CD8-positive, alpha-beta memory T cell (primary cell): Measurements from ENCODE around the gene ME1. TPM values are rescaled to one million over a fixed set of nuclear protein-coding genes. Genes with fewer than 3 reads are reported as not detected.
"Not testable (repeated sequence)": the region's sequence is repeated elsewhere in the genome, so short reads cannot be mapped to it uniquely, and the experiment has no call there.

ENCODE experiments used
- CTCF ChIA-PET: fragments of 350-600 bp; sonication (Branson Sonifier 250); formaldehyde crosslinking; loops from one replicate; lab custom pipeline; 2021; ENCODE audit warnings: antibody characterized with exemption; lab: Charles Lee
- POLR2A ChIA-PET: fragments of 350-600 bp; sonication (Branson Sonifier 250); formaldehyde crosslinking; loops from one replicate; lab custom pipeline; 2021; ENCODE audit warnings: antibody characterized with exemption; lab: Charles Lee
- DNase-seq, 5 donors: peaks; one replicate each; pipeline versions ENCODE4 v3.0.0 to v3.0.0-alpha.2; 2020 to 2022; ENCODE audit warnings: mixed read lengths in 1 of 5
- H3K27ac ChIP-seq: one replicate; pipeline ENCODE4 v1.7.0; 2013; ENCODE audit warnings: low read depth, mild to moderate bottlenecking, low read length, moderate library complexity
- H3K27me3 ChIP-seq: 2 replicates; pipeline ENCODE4 v1.7.0; 2013; ENCODE audit warnings: low read length, mild to moderate bottlenecking; ENCODE audit not compliant: insufficient read depth, poor library complexity, severe bottlenecking
- H3K36me3 ChIP-seq: 2 replicates; pipeline ENCODE4 v1.7.0; 2013; ENCODE audit warnings: mild to moderate bottlenecking, low read length, moderate library complexity; ENCODE audit not compliant: insufficient read depth
- H3K4me1 ChIP-seq: 2 replicates; pipeline ENCODE4 v1.7.0; 2013; ENCODE audit warnings: mild to moderate bottlenecking, low read length, moderate library complexity; ENCODE audit not compliant: insufficient read depth
- H3K4me3 ChIP-seq: 2 replicates; pipeline ENCODE4 v1.7.0; 2013; ENCODE audit warnings: mild to moderate bottlenecking, low read length
- H3K9me3 ChIP-seq: 2 replicates; pipeline ENCODE4 v1.7.0; 2013; ENCODE audit warnings: mild to moderate bottlenecking, low read length
- H3K27ac Mint-ChIP-seq, 8 donors: one replicate each; pipeline ENCODE4 v1.8.0; 2020 to 2021; ENCODE audit warnings: mixed read lengths in 8 of 8, mild to moderate bottlenecking in 6 of 8, inconsistent platforms in 3 of 8, moderate library complexity in 3 of 8
- H3K27me3 Mint-ChIP-seq, 2 donors: one replicate each; pipeline ENCODE4 v1.8.0; 2020 to 2021; ENCODE audit warnings: mixed read lengths in 2 of 2, mild to moderate bottlenecking in 1 of 2, moderate library complexity in 1 of 2
- H3K36me3 Mint-ChIP-seq, 3 donors: one replicate each; pipeline ENCODE4 v1.8.0; 2020 to 2021; ENCODE audit warnings: mixed read lengths in 3 of 3, inconsistent platforms in 1 of 3, mild to moderate bottlenecking in 1 of 3
- H3K4me1 Mint-ChIP-seq, 3 donors: one replicate each; pipeline ENCODE4 v1.8.0; 2020 to 2021; ENCODE audit warnings: mixed read lengths in 3 of 3, inconsistent platforms in 1 of 3, mild to moderate bottlenecking in 1 of 3
- H3K4me3 Mint-ChIP-seq, 7 donors: one replicate each; pipeline ENCODE4 v1.8.0; 2020 to 2021; ENCODE audit warnings: mixed read lengths in 7 of 7, mild to moderate bottlenecking in 6 of 7, moderate library complexity in 4 of 7, inconsistent platforms in 2 of 7
- H3K9me3 Mint-ChIP-seq, 5 donors: one replicate each; pipeline ENCODE4 v1.8.0; 2020 to 2022; ENCODE audit warnings: mixed read lengths in 5 of 5, mild to moderate bottlenecking in 3 of 5, moderate library complexity in 2 of 5, inconsistent platforms in 1 of 5
- polyA plus RNA-seq: library from polyadenylated mRNA; unstranded; fragments of 300-500 nt; fragmentation: Illumina TruSeq; gene quantifications from one replicate; pipeline ENCODE4 v1.2.3, GENCODE V29; 2021
- total RNA-seq, 2 experiments: library from RNA; stranded (reverse); gene quantifications; one replicate each; pipeline ENCODE4 v1.2.3, GENCODE V29; 2021

The ME1 gene
- total and polyA plus RNA-seq, 3 experiments from 2014 or later: 0.42 to 4.9 (median 0.50) TPM

- Histone ChIP-seq H3K27me3 (no peaks in the 10 kb centered on the region), H3K9me3 (no peaks in the 10 kb centered on the region), H3K4me3 (no peak overlapping the region), H3K27ac (no peak overlapping the region), H3K4me1 (no peaks in the 10 kb centered on the region), H3K36me3 (no peaks in the 10 kb centered on the region)
- ChIA-PET CTCF (no interaction called here), POLR2A (no interaction called here)
- Mint-ChIP-seq H3K36me3 (no peaks in the 10 kb centered on the region), H3K4me3 (no peak overlapping the region), H3K27me3 (peaks cover 0 to 2% of the 10 kb centered on the region in 2 donors), H3K27ac (no peak overlapping the region), H3K4me1 (no peaks in the 10 kb centered on the region), H3K9me3 (no peaks in the 10 kb centered on the region)
- DNase-seq: no peak
Measured at GRCh38 chr6:83368577-83368976, 62.3 kb downstream of the ME1 start.

- H3K4me1 ChIP-seq: no peaks in the 10 kb centered on the region
- no peak overlapping the region for H3K4me3 ChIP-seq
- no peak overlapping the region for H3K27ac ChIP-seq
- Mint-ChIP-seq H3K36me3 (no peaks in the 10 kb centered on the region), H3K27ac (no peak overlapping the region), H3K4me1 (no peaks in the 10 kb centered on the region), H3K4me3 (no peak overlapping the region), H3K27me3 (peaks cover 0 to 2% of the 10 kb centered on the region in 2 donors), H3K9me3 (no peaks in the 10 kb centered on the region)
- no peak for DNase-seq
- no peaks in the 10 kb centered on the region for H3K27me3 ChIP-seq
- no peaks in the 10 kb centered on the region for H3K36me3 ChIP-seq
- ChIA-PET POLR2A (no interaction called here), CTCF (no interaction called here)
- no peaks in the 10 kb centered on the region for H3K9me3 ChIP-seq
Measured at GRCh38 chr6:83367104-83367503, 63.7 kb downstream of the ME1 start.

- Mint-ChIP-seq H3K27ac (peak overlapping the region in 1 of 8 donors; percentile 0), H3K4me1 (no peaks in the 10 kb centered on the region), H3K9me3 (no peaks in the 10 kb centered on the region), H3K4me3 (no peak overlapping the region), H3K36me3 (peaks cover 0 to under 1% (median 0%) of the 10 kb centered on the region in 3 donors), H3K27me3 (peaks cover 0 to 2% of the 10 kb centered on the region in 2 donors)
- Histone ChIP-seq H3K9me3 (no peaks in the 10 kb centered on the region), H3K4me3 (no peak overlapping the region), H3K27ac (no peak overlapping the region), H3K4me1 (no peaks in the 10 kb centered on the region), H3K36me3 (no peaks in the 10 kb centered on the region), H3K27me3 (no peaks in the 10 kb centered on the region)
- POLR2A ChIA-PET: no interaction called here
- CTCF ChIA-PET: no interaction called here
- DNase-seq: no peak
Measured at GRCh38 chr6:83365931-83366330, 64.9 kb downstream of the ME1 start.

- H3K27me3 Mint-ChIP-seq, H3K9me3 Mint-ChIP-seq, H3K4me1 ChIP-seq, CTCF ChIA-PET, DNase-seq, H3K9me3 ChIP-seq, H3K36me3 ChIP-seq, H3K36me3 Mint-ChIP-seq, H3K27me3 ChIP-seq, H3K27ac Mint-ChIP-seq, H3K4me3 Mint-ChIP-seq, POLR2A ChIA-PET, H3K4me3 ChIP-seq, H3K27ac ChIP-seq, H3K4me1 Mint-ChIP-seq: not testable (repeated sequence)
Measured at GRCh38 chr6:83362349-83362748, 68.5 kb downstream of the ME1 start.

GRCh38 chr6:83359638-83360037 lies 71.2 kb downstream of the ME1 start:
- no peak for DNase-seq
- H3K9me3 ChIP-seq: no peaks in the 10 kb centered on the region
- H3K4me3 Mint-ChIP-seq: no peak overlapping the region
- no peaks in the 10 kb centered on the region for H3K27me3 ChIP-seq
- peaks cover 0 to 2% (median 0%) of the 10 kb centered on the region in 3 donors for H3K4me1 Mint-ChIP-seq
- H3K9me3 Mint-ChIP-seq: peaks cover 0 to 7% (median 5%) of the 10 kb centered on the region in 5 donors
- peaks cover 0 to 1% of the 10 kb centered on the region in 2 donors for H3K27me3 Mint-ChIP-seq
- ChIA-PET POLR2A (no interaction called here), CTCF (no interaction called here)
- no peak overlapping the region for H3K27ac ChIP-seq
- H3K27ac Mint-ChIP-seq: no peak overlapping the region
- no peaks in the 10 kb centered on the region for H3K36me3 ChIP-seq
- H3K4me3 ChIP-seq: no peak overlapping the region
- H3K36me3 Mint-ChIP-seq: peaks cover 0 to 9% (median 2%) of the 10 kb centered on the region in 3 donors
- H3K4me1 ChIP-seq: no peaks in the 10 kb centered on the region

GRCh38 chr6:83354747-83355146 lies 76.1 kb downstream of the ME1 start:
- POLR2A ChIA-PET: no interaction called here
- Histone ChIP-seq H3K36me3 (no peaks in the 10 kb centered on the region), H3K4me3 (no peak overlapping the region), H3K27ac (no peak overlapping the region), H3K4me1 (no peaks in the 10 kb centered on the region), H3K27me3 (no peaks in the 10 kb centered on the region), H3K9me3 (no peaks in the 10 kb centered on the region)
- no peak overlapping the region for H3K27ac Mint-ChIP-seq
- H3K9me3 Mint-ChIP-seq: peaks cover 0 to 7% (median 4%) of the 10 kb centered on the region in 5 donors
- peaks cover 0 to 11% (median 6%) of the 10 kb centered on the region in 3 donors for H3K4me1 Mint-ChIP-seq
- H3K27me3 Mint-ChIP-seq: no peaks in the 10 kb centered on the region
- no peak overlapping the region for H3K4me3 Mint-ChIP-seq
- CTCF ChIA-PET: no interaction called here
- peaks cover 0 to 8% (median 0%) of the 10 kb centered on the region in 3 donors for H3K36me3 Mint-ChIP-seq
- no peak for DNase-seq

- H3K4me3 Mint-ChIP-seq: no peak overlapping the region
- no peak for DNase-seq
- no peaks in the 10 kb centered on the region for H3K36me3 Mint-ChIP-seq
- H3K27me3 Mint-ChIP-seq: peaks cover 0 to 4% of the 10 kb centered on the region in 2 donors
- Histone ChIP-seq H3K9me3 (no peaks in the 10 kb centered on the region), H3K27ac (no peak overlapping the region), H3K4me1 (no peaks in the 10 kb centered on the region), H3K4me3 (no peak overlapping the region), H3K36me3 (no peaks in the 10 kb centered on the region), H3K27me3 (no peaks in the 10 kb centered on the region)
- no peaks in the 10 kb centered on the region for H3K9me3 Mint-ChIP-seq
- H3K27ac Mint-ChIP-seq: no peak overlapping the region
- peaks cover 0 to 11% (median 6%) of the 10 kb centered on the region in 3 donors for H3K4me1 Mint-ChIP-seq
- ChIA-PET POLR2A (no interaction called here), CTCF (no interaction called here)
Measured at GRCh38 chr6:83352424-83353061, 78.3 kb downstream of the ME1 start.

- H3K4me3 Mint-ChIP-seq: no peak overlapping the region
Measured at GRCh38 chr6:83343121-83343520, 87.7 kb downstream of the ME1 start.

More at GRCh38 chr6:83343121-83343520, 87.7 kb downstream of the ME1 start:
- peaks cover 0 to 3% (median 0%) of the 10 kb centered on the region in 3 donors for H3K4me1 Mint-ChIP-seq
- Histone ChIP-seq H3K27me3 (no peaks in the 10 kb centered on the region), H3K36me3 (no peaks in the 10 kb centered on the region), H3K4me3 (no peak overlapping the region), H3K4me1 (no peaks in the 10 kb centered on the region), H3K9me3 (no peaks in the 10 kb centered on the region), H3K27ac (no peak overlapping the region)
- ChIA-PET CTCF (no interaction called here), POLR2A (no interaction called here)
- peaks cover 0 to 4% (median 0%) of the 10 kb centered on the region in 3 donors for H3K36me3 Mint-ChIP-seq
- no peak for DNase-seq
- H3K27me3 Mint-ChIP-seq: no peaks in the 10 kb centered on the region
- no peaks in the 10 kb centered on the region for H3K9me3 Mint-ChIP-seq
- no peak overlapping the region for H3K27ac Mint-ChIP-seq
